Hypothalamus (tissue), 51 donors: ENCODE results near the gene GZF1.

Experiments
- DNase-seq, 51 donors: peaks; one replicate each; lab custom pipeline; 2025; lab: John Stamatoyannopoulos, UW

Gene GZF1

DNA sequence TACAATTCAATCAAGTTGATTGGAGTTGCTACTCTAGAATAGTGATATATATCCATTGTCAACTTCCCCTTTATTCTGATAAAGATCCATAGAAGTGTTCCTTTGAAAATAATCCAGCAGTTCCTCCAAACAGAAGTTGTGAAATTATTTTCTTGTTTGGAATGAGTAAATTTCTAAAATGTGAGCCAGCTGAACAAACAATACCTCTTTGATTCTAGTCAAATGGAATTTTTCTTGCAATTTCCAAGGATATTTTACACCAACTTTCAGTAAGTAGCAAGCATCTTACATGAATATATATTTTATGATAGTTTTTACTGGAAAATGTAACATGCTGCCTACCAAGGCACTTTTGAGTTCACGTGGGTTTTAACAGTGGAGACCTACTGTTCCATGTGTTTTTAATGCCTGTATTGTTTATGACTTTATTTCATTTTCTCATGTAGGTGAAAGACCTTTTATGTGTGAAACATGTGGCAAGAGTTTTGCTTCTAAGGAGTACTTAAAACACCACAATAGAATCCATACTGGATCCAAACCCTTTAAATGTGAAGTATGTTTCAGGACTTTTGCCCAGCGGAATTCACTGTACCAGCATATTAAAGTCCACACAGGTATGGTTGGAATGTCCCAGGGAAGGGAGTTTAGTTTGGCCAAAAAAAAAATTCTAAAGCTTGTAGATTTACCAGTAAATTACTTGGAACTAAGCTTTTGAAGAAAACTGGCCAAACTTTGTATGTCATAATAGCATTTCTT, 6.5 kb downstream of the GZF1 start:
- no peak for DNase-seq

DNA sequence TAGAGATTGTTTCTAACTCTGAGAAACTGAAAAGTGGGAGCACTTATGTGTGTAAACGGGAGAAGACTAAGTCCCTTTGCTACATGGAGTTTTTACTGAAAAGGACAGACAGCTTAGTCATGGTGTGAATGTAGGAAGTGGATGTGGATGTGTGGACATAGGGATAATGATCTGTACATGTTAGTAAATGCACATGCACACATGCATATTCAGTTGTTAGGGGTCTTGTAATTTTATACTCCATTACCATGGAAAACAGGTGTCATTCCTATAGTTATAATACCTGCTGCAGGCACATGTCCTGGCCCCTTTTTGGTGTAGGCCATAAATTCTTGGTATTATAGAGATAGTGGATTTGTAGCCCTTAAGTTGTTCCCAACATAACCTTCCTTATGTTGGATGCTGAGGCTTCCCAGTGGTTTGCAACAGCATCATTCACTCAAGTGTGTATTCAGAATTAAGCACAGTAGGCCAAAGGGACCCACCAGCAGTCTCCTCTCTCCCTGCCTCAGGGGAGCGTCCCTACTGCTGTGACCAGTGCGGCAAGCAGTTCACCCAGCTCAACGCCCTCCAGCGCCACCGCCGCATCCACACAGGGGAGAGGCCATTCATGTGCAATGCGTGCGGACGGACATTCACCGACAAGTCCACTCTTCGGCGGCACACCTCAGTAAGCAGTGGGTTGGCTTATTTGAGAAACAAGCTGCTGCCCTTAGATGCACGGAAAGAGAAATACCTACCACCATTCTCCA, 7.3 kb downstream of the GZF1 start:
- no peak for DNase-seq

DNA sequence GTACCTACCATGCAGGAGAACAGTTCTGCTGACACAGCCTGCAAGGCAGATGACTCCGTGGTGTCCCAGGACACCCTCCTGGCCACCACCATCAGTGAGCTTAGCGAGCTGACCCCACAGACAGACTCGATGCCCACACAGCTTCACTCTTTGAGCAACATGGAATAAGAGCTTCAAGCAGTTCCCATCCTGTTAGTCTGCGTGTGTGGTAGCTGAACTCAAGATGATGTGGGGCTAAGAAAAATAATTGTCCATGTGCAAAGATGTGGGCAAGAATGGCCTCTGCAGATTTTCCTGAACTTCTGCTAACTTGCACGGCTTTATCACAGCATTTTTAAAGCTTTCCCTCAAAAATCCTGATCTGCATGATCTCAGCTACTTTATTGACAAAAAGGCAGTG, 8.3 kb downstream of the GZF1 start:
- no peak for DNase-seq

DNA sequence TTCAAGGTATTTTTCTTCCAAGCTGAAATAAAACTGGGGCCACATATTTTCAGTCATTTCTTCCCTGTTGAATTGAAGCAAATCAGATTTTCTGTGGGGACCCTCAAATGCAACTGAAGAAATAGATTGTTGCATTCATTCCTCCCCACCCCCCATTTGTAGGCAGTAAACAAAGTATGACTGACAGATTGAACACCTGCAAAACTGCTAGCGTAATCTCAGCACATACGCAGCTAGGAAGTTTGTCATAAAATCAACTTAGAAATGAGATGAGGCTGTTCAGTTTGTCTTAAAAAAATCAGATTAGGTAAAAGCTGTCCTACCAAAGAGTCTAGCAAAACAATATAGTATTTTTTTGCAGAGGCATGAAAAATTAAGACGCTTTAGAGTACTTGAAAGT, 8.9 kb downstream of the GZF1 start:
- no peak for DNase-seq

- DNase-seq, result no peak
These were observed 9.5 kb downstream of the GZF1 start for GRCh38 chr20:23371496-23371895.

GRCh38 chr20:23374441-23374840, 12.5 kb downstream of the GZF1 start:
- no peak for DNase-seq

GRCh38 chr20:23375827-23376226, 13.8 kb downstream of the GZF1 start:
- no peak for DNase-seq

DNA sequence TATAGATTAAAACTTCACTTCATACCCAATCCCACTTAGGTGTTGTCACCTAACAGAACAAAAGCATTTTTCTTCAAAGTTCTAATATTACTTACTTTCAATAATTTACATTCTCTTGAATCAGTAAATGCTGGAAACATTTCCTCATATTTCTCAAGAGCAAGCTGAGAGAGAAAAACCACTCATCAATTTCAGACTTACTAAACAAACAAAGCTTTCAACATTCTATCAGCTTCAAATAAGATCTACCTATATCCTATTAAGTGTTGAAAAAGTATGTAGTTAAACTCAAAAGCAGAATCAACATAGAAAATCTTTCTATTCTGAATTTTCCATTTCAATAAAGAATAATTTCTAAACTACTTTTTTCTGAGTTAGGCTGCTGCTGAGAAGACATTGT, 17.8 kb downstream of the GZF1 start:
- DNase-seq, result no peak

GRCh38 chr20:23381876-23382275, 19.9 kb downstream of the GZF1 start:
- no peak for DNase-seq

DNA sequence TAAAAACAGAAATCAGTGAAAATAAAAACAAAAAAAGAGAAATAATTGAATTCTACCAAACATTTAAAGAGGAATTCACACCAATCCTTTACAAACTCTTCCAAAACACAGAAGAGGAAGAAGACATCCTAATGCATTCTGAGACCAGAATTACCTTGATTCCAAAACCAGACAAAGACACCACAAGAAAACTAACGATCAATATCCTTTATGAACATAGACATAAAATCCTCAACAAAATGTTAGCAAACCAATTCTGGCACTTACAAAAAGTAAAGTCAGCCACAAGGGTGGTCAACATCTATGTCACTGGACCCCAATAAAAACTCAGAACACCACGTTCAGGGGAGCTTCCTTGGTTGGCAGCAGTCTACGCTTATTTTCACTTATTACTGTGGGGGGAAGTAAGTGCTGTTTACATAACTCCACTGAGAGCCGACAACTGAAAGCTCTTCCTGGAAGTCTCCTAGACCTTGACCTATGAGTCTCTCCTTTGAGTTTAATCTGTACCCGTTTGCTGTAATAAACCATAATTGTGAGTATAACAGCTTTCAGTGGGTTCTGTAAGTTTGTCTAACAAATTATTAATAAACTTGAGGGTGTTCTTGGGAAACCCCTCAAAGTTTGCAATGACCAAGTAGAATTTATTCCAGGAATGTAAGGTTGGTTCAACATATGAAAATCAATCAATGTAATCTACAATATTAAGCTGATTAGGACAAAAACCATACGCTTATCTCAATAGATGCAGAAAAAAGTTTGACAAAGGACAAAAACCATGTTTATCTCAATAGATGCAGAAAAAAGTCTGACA, 24.5 kb downstream of the GZF1 start:
- DNase-seq, result no peak

GRCh38 chr20:23387118-23387443, 25.1 kb downstream of the GZF1 start:
- DNase-seq, result no peak

DNA sequence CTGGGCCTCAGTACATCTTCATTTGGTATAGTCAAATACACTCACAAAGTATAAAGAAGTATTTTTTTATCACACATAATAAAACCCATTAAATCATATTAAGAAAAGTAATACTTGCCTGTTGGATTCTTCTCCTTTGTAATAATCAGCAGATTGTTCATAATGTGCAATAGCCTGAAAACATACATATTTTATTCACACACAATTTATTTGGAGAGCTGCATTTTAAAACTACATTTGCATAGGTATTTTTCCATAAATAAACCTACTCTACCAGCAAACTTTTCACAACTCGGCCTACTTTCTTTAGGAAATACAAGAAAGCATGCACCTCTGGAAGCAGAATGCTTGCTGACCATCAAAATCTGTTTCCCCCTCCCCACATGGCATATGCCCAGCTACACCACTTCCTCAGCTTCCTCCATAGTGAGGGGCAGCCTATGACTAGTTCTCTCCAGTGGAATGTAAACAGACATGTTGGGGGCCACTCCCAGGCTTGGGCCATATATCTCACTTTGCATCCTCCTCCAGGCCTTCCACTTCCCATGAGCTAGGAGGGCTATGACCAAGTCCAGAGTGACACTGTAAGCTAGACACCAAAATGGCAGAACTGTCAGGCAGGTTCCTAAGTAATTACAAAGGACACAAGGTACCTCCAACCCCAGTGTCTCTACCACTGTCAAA, 28.3 kb downstream of the GZF1 start:
- no peak for DNase-seq

GRCh38 chr20:23391707-23392310, 29.8 kb downstream of the GZF1 start:
- no peak for DNase-seq

GRCh38 chr20:23393996-23394775, 32.2 kb downstream of the GZF1 start:
- DNase-seq, result no peak

DNA sequence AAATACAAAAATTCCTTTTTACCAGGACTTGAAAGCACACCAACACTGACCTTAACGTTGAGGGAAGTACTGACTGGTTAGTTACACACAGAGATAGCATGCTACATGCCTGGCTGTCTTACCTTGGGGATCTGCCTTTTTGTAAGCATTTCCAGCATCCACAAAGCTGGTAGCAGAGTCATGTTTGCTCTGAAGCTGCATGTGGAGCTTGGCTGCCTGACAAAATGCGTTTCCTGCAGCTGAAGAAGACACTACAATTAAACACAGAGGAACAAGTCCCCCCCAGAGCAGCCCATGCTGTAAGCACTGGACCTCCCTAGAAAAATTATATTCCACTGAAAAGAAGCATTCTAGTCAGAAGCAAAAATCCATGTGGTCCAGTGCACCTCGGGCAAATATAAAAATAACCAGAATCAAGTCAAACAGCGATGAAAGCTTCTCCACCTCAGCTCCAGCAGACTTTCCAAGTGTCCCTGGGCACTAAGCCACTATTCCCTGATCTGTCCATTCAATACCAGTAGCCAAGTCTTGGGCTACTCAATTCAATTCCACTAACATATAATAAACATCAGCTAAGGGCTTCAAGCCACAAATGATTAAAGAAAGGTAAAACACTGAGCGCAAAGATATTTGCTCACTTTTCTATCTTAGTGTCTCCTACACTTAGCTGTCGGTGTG, 35.1 kb downstream of the GZF1 start:
- DNase-seq, result no peak

DNA sequence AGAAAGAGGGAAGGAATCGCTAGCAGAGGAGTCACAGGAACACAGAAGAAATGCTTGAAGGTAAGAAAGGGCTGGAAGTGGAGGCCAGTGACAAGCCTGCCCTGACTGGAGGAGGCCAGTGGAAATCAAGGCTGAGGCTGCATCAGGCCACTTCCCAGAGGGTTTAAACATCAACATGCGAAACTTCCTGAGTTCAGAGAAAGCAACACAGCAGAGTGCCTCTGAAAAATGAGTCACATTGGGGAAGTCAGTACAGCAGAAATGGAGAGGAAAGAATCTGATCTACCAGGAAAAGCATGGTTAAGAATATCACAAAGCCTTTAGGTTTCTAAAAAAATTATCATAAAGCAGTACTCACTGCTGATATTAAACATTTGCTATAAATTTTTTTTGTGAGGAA, 36.0 kb downstream of the GZF1 start:
- no peak for DNase-seq

- no peak for DNase-seq
These were observed 37.7 kb downstream of the GZF1 start for GRCh38 chr20:23399568-23400241.

DNA sequence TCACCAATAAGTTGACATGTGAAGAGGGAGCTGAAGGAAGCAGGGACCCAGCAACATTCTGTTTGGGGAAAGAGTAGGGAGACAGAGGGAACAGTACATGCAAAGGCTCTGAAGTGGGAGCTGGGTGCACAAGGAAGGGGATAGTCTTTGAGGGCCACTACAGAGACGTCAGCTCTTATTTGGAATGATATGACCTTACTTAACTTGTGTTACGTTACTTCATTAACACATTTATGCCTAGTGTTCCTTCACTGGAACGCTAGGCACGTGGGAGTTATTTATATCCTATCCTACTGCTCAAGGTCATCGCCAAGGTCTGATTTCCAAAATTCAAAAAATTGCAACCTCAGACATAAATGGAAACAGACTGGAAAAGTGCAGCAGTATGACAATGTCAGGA, 39.1 kb downstream of the GZF1 start:
- no peak for DNase-seq

- no peak for DNase-seq
These were observed 41.8 kb downstream of the GZF1 start for GRCh38 chr20:23403751-23404150.
